Measurements from ENCODE around the gene HPSE2.

GRCh38 chr10:98477861-98478260 lies 757.8 kb downstream of the HPSE2 start:
- no peak for TF ChIP-seq GATA2 (IDR thresholded peaks at IDR 0.05; ENCODE audit: low read depth, low read length)
- TF ChIP-seq GATA3 (IDR thresholded peaks at IDR 0.05; ENCODE audit: low read depth, low read length): no peak

Measured in SH-SY5Y (cell line).